ENCODE results near the gene KCTD17.

The KCTD17 gene

DNA sequence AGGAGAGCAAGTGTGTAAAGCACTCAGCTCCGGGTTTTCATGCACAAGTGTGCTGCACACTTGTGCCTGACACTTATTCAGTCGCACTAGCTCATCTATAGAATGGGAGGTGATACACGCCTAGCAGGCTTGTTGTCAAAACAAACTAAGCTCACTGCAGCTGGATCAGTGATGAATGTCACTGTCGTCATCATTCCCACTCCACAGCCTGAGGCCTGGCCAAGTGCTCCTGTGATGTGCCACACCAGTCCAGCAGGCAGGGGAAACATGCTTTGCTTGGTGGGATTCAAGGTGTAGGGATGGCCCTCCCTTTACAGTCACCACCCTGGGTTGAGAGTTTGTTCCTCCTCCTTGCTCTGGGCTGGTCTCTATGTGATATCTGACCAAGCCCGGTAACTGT is 25.2 kb upstream of the KCTD17 start:
- Histone ChIP-seq H3K4me1 (ENCODE audit: control insufficient read depth in 5 of 5, insufficient read depth in 5 of 5, low read length in 5 of 5) (peaks cover 3 to 34% (median 15%) of the 10 kb centered on the region in 5 donors), H3K4me3 (ENCODE audit: low read depth in 1 of 5, low read length in 5 of 5) (no peak overlapping the region), H3K36me3 (ENCODE audit: control insufficient read depth in 5 of 5, insufficient read depth in 5 of 5, low read length in 5 of 5) (peaks cover 0 to 61% (median 54%) of the 10 kb centered on the region in 5 donors), H3K9me3 (ENCODE audit: control insufficient read depth in 5 of 5, low read length in 5 of 5) (no peaks in the 10 kb centered on the region), H3K27ac (ENCODE audit: low read depth, low read length) (no peak overlapping the region), H3K9ac (ENCODE audit: low read length in 5 of 5) (no peak overlapping the region), H3K27me3 (ENCODE audit: control insufficient read depth in 5 of 5, insufficient read depth in 4 of 5, low read length in 5 of 5) (no peaks in the 10 kb centered on the region)

DNA sequence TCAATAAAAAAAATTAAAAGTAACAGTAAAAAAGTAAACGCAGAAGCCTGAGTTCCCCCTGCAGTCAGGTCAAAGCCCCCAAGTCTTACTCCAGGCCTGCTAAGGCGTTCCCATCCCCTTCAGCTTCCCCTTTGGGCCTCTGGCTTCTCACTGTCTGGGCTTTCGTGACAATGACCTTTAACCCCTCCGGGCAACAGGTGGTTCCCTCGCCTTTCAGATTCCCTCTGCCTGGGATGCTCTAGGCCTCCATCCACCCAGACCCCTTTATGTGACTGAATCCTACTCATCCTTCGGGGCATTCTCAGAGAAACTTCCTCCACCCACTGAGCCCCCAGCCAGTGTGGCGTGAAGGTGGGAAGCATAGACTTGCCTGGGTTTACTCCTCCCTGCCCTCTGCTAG is 24.0 kb upstream of the KCTD17 start:
- Histone ChIP-seq H3K9ac (ENCODE audit: low read length in 5 of 5) (no peak overlapping the region), H3K27ac (ENCODE audit: low read depth, low read length) (no peak overlapping the region), H3K9me3 (ENCODE audit: control insufficient read depth in 5 of 5, low read length in 5 of 5) (no peaks in the 10 kb centered on the region), H3K36me3 (ENCODE audit: control insufficient read depth in 5 of 5, insufficient read depth in 5 of 5, low read length in 5 of 5) (peaks cover 0 to 61% (median 54%) of the 10 kb centered on the region in 5 donors), H3K27me3 (ENCODE audit: control insufficient read depth in 5 of 5, insufficient read depth in 4 of 5, low read length in 5 of 5) (no peaks in the 10 kb centered on the region), H3K4me3 (ENCODE audit: low read depth in 1 of 5, low read length in 5 of 5) (no peak overlapping the region), H3K4me1 (ENCODE audit: control insufficient read depth in 5 of 5, insufficient read depth in 5 of 5, low read length in 5 of 5) (peaks cover 0 to 28% (median 10%) of the 10 kb centered on the region in 5 donors)

DNA sequence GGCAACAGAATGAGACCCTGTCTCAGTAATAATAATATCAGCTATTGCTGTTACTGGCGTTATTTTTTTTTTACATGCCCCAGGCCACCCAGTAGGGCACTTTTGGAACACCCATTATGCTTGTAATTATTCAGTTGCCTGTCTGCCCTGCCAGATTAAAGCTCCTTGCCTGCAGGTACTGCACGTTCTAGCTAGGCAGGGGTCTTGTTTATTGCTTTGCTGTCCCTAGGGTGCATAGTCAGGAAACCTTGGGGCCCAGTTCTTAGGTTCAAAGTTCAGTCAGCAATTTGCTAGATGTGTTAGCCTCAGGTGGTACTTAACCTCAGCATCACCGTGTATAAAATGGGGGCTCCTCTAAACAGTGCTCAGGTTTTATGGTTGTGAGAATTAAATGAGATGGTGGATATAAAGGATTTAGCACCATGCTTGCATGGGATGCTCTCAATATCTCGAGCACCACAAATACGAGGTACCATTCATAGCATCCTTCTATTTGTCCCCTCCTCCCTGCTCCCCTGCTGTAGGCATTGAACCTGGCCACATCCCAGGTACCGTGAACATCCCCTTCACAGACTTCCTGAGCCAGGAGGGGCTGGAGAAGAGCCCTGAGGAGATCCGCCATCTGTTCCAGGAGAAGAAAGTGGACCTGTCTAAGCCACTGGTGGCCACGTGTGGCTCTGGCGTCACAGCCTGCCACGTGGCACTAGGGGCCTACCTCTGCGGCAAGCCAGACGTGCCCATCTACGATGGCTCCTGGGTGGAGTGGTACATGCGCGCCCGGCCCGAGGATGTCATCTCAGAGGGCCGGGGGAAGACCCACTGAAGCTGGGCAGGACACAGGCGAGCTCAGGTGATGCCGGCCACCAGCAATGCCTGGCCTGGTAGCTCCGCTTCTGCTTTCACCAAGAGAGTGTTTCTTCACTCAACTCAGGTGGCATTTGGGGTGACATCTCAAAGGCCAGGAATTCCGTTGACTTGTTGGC is 22.6 kb upstream of the KCTD17 start:
- peaks cover 0 to 25% (median 9%) of the 10 kb centered on the region in 5 donors for H3K4me1 ChIP-seq (ENCODE audit: control insufficient read depth in 5 of 5, insufficient read depth in 5 of 5, low read length in 5 of 5)
- peaks cover 0 to 60% (median 54%) of the 10 kb centered on the region in 5 donors for H3K36me3 ChIP-seq (ENCODE audit: control insufficient read depth in 5 of 5, insufficient read depth in 5 of 5, low read length in 5 of 5)

DNA sequence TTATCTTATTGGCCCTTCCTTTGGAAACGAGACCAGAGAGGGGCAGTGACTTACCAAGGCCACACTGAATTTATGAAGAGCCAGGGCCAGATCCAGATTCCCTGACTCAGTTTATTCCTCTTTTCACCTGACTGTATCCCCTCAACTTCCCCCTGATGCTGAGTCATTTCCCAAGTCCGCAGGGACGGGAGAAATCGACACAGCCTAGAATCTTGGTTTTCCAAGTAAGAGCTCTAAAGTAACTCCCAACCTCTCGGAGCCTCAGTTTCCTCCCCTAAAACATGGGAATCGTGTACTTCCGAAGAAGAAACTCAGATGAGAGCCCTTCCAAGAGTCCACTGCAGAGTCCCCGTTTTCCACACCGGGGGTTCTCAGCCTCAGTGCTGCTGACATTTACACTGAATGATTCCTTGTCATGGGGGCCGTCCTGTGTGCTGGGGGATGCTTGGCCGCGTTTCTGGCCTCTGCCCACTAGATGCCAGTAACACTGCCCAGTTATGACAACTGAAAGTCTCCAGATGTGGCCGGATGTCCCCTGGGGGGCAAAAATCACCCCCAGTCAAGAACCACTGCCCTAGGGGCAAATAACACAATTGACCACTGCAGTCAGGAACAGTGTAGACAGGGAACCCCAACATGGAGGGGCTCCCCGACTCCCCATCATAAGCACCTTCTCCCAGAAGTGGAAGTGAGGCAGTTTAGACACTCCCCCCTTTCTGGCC is 20.8 kb upstream of the KCTD17 start:
- Histone ChIP-seq H3K4me1 (ENCODE audit: control insufficient read depth in 5 of 5, insufficient read depth in 5 of 5, low read length in 5 of 5) (peaks cover 0 to 16% (median 9%) of the 10 kb centered on the region in 5 donors), H3K9me3 (ENCODE audit: control insufficient read depth in 5 of 5, low read length in 5 of 5) (no peaks in the 10 kb centered on the region), H3K4me3 (ENCODE audit: low read depth in 1 of 5, low read length in 5 of 5) (no peak overlapping the region), H3K27me3 (ENCODE audit: control insufficient read depth in 5 of 5, insufficient read depth in 4 of 5, low read length in 5 of 5) (peaks cover 0 to 5% (median 0%) of the 10 kb centered on the region in 5 donors), H3K36me3 (ENCODE audit: control insufficient read depth in 5 of 5, insufficient read depth in 5 of 5, low read length in 5 of 5) (peaks cover 0 to 43% (median 39%) of the 10 kb centered on the region in 5 donors), H3K9ac (ENCODE audit: low read length in 5 of 5) (no peak overlapping the region), H3K27ac (ENCODE audit: low read depth, low read length) (no peak overlapping the region)

More for the DNA sequence above, 22.6 kb upstream of the KCTD17 start:
- no peak overlapping the region for H3K9ac ChIP-seq (ENCODE audit: low read length in 5 of 5)
- no peak overlapping the region for H3K27ac ChIP-seq (ENCODE audit: low read depth, low read length)
- H3K9me3 ChIP-seq (ENCODE audit: control insufficient read depth in 5 of 5, low read length in 5 of 5) = no peaks in the 10 kb centered on the region
- H3K27me3 ChIP-seq (ENCODE audit: control insufficient read depth in 5 of 5, insufficient read depth in 4 of 5, low read length in 5 of 5) = no peaks in the 10 kb centered on the region
- no peak overlapping the region for H3K4me3 ChIP-seq (ENCODE audit: low read depth in 1 of 5, low read length in 5 of 5)

DNA sequence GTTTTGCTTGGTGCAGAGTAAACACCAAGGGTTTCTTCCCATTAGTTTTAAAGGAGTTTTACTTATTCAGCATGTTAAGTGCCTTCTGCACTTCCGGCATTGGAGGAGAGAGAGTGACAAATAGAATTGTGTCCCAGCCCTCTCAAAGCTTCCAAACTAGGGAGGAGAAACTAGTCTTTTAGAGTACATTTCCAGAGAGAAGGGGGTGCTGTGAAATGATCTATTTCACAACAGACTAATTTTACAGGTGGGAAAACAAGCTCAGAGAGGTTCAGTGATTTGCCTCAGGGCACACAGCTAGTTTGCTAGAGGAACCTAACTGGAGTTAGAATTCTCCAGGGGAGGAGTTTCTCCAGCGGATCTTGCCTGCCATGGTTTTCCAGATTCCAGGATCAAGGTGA is 19.4 kb upstream of the KCTD17 start:
- peaks cover 0 to 15% (median 9%) of the 10 kb centered on the region in 5 donors for H3K4me1 ChIP-seq (ENCODE audit: control insufficient read depth in 5 of 5, insufficient read depth in 5 of 5, low read length in 5 of 5)
- peaks cover 2 to 9% (median 6%) of the 10 kb centered on the region in 5 donors for H3K27me3 ChIP-seq (ENCODE audit: control insufficient read depth in 5 of 5, insufficient read depth in 4 of 5, low read length in 5 of 5)
- H3K36me3 ChIP-seq (ENCODE audit: control insufficient read depth in 5 of 5, insufficient read depth in 5 of 5, low read length in 5 of 5) = peaks cover 0 to 30% (median 27%) of the 10 kb centered on the region in 5 donors
- no peaks in the 10 kb centered on the region for H3K9me3 ChIP-seq (ENCODE audit: control insufficient read depth in 5 of 5, low read length in 5 of 5)
- no peak overlapping the region for H3K4me3 ChIP-seq (ENCODE audit: low read depth in 1 of 5, low read length in 5 of 5)
- no peak overlapping the region for H3K27ac ChIP-seq (ENCODE audit: low read depth, low read length)
- no peak overlapping the region for H3K9ac ChIP-seq (ENCODE audit: low read length in 5 of 5)

DNA sequence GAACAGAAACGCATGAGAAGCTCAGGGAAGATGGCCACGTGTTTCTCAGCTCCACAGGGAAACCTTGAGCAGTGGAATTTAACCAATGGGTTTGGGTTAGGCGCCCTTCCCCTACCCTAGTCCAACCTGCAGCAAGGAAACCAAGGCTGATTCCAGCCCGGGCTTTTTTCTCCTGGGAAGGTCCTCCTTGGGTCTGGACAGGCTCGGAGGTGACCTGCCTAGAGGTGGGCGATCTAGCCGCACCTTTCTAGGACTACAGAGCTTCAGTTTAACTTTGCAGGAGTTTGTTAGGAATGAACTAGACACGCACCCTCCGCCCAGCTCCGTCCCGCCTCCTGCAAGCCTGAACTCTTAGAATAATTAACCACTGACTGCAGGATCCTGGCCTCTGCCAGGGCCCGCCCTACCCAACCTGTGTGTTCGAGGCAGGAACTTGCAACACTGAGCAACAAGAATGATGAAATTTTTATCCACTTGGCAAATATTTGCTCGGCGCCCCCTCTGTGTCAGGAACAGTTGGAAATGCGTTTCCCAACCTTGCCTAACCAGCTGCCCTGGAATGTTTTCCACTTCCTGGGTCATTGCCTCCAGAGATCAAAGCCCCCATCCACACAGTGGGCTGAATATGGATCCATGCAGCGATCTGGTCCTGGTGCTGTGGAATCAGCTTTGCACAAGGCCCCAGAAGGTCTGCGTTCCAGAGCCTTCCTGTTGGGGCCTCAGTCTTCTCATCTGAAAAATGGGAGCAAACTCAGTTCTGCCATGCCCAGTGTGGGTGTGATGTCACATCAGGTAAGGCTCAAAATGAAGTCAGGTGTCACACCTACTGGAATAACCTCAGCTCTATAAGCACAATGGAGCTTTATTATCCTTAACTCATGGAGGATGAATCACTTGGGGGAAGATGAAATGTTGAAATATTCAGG is 18.7 kb upstream of the KCTD17 start:
- no peaks in the 10 kb centered on the region for H3K9me3 ChIP-seq (ENCODE audit: control insufficient read depth in 5 of 5, low read length in 5 of 5)
- no peak overlapping the region for H3K4me3 ChIP-seq (ENCODE audit: low read depth in 1 of 5, low read length in 5 of 5)
- peaks cover 0 to 23% (median 21%) of the 10 kb centered on the region in 5 donors for H3K36me3 ChIP-seq (ENCODE audit: control insufficient read depth in 5 of 5, insufficient read depth in 5 of 5, low read length in 5 of 5)
- H3K27ac ChIP-seq (ENCODE audit: low read depth, low read length) = no peak overlapping the region
- no peak overlapping the region for H3K9ac ChIP-seq (ENCODE audit: low read length in 5 of 5)
- H3K27me3 ChIP-seq (ENCODE audit: control insufficient read depth in 5 of 5, insufficient read depth in 4 of 5, low read length in 5 of 5) = peaks cover 7 to 15% (median 12%) of the 10 kb centered on the region in 5 donors
- peaks cover 0 to 15% (median 9%) of the 10 kb centered on the region in 5 donors for H3K4me1 ChIP-seq (ENCODE audit: control insufficient read depth in 5 of 5, insufficient read depth in 5 of 5, low read length in 5 of 5)

DNA sequence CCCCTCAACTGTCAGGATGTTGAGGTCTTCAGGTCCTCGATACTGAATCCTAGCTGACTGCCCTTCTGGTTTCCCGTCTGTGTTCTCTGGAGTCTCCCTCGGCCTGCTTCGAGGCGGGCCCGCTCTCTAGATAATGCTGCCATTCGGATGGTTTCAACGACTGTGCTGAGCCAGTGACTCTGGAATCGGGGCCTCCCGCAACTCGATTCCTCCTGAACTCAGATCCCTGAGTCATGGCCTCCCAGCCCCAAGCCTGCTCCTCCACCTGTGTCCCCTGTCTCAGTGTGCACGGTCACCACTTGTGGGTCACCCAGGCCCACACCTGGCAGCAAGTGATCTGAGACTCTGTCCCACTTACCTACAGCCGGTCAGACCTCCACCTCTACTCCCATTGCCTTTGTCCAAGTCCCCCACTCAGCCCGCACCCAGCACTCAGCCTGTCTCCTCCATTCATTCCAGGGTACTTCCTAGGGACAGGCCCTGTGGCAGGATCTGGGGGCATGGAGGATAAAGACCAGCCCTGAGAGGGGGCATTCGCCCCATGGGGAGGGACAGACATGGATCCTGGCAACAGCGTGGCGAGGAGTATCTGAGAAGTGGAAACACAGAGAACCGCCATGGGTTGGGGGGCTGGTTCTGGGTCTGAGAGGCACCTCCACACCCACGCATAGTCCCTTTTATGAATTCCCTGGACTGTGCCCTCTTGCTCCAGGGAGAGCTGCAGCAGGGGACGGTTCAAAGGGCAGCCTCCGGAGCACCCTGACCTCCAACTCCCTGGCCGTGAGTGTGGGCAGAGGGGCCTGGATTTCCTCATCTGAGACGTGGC is 17.7 kb upstream of the KCTD17 start:
- peaks cover 0 to 21% (median 16%) of the 10 kb centered on the region in 5 donors for H3K36me3 ChIP-seq (ENCODE audit: control insufficient read depth in 5 of 5, insufficient read depth in 5 of 5, low read length in 5 of 5)
- H3K9me3 ChIP-seq (ENCODE audit: control insufficient read depth in 5 of 5, low read length in 5 of 5) = no peaks in the 10 kb centered on the region
- peaks cover 0 to 15% (median 9%) of the 10 kb centered on the region in 5 donors for H3K4me1 ChIP-seq (ENCODE audit: control insufficient read depth in 5 of 5, insufficient read depth in 5 of 5, low read length in 5 of 5)
- H3K27me3 ChIP-seq (ENCODE audit: control insufficient read depth in 5 of 5, insufficient read depth in 4 of 5, low read length in 5 of 5) = peaks cover 7 to 17% (median 12%) of the 10 kb centered on the region in 5 donors
- H3K27ac ChIP-seq (ENCODE audit: low read depth, low read length) = no peak overlapping the region
- no peak overlapping the region for H3K9ac ChIP-seq (ENCODE audit: low read length in 5 of 5)
- no peak overlapping the region for H3K4me3 ChIP-seq (ENCODE audit: low read depth in 1 of 5, low read length in 5 of 5)

DNA sequence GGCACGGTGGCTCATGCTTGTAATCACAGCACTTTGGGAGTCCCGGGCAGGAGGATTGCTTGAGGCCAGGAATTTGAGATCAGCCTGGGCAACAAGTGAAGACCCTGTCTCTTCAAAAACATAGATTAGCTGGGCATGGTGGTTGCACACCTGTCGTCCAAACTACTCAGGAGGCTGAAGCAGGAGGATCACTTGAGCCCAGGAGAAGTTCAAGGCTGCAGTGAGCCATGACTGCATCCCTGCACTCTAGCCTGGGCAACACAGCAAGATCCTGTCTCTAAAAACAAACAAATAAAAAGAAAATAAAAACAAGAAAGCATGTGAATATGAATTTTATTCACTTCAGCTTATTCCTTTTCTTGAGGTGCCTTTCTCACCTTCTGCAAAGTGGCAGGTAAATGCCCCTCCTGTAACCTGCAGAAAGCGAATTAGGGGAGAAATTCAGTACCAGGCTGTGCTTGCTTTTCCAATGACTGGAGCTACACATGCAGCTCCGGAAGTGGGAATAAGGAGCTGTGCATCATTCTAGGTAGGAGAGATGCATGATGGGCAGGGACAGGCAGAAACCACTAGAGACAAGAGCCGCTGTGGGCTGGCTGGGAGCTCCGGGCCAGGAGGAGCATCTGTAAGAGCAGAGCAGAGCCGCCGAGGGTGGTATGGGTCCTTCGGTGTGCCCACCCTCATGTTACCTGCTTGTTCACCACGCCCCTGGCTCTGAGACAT is 14.7 kb upstream of the KCTD17 start:
- H3K9ac ChIP-seq (ENCODE audit: low read length in 5 of 5) = no peak overlapping the region
- no peaks in the 10 kb centered on the region for H3K9me3 ChIP-seq (ENCODE audit: control insufficient read depth in 5 of 5, low read length in 5 of 5)
- no peak overlapping the region for H3K27ac ChIP-seq (ENCODE audit: low read depth, low read length)
- no peaks in the 10 kb centered on the region for H3K36me3 ChIP-seq (ENCODE audit: control insufficient read depth in 5 of 5, insufficient read depth in 5 of 5, low read length in 5 of 5)
- no peak overlapping the region for H3K4me3 ChIP-seq (ENCODE audit: low read depth in 1 of 5, low read length in 5 of 5)
- H3K27me3 ChIP-seq (ENCODE audit: control insufficient read depth in 5 of 5, insufficient read depth in 4 of 5, low read length in 5 of 5) = peaks cover 7 to 20% (median 12%) of the 10 kb centered on the region in 5 donors
- H3K4me1 ChIP-seq (ENCODE audit: control insufficient read depth in 5 of 5, insufficient read depth in 5 of 5, low read length in 5 of 5) = peaks cover 0 to 14% (median 9%) of the 10 kb centered on the region in 5 donors
